IPS-20b (cell line): ENCODE data around the gene LRP1-AS.
"Not testable (repeated sequence)": the region's sequence is repeated elsewhere in the genome, so short reads cannot be mapped to it uniquely, and the experiment has no call there.

Source experiments
- H3K27ac ChIP-seq: one replicate; pipeline ENCODE4 v1.5.1; 2013; ENCODE audit warnings: low read length
- H3K27me3 ChIP-seq: 2 replicates; pipeline ENCODE4 v1.6.1; 2013; ENCODE audit warnings: mild to moderate bottlenecking, low read length, inconsistent platforms; ENCODE audit not compliant: insufficient read depth
- H3K36me3 ChIP-seq: 2 replicates; pipeline ENCODE4 v1.6.1; 2013; ENCODE audit warnings: low read depth, mild to moderate bottlenecking, inconsistent platforms, low read length, moderate library complexity; ENCODE audit not compliant: insufficient read depth
- H3K4me1 ChIP-seq: 2 replicates; pipeline ENCODE4 v1.6.1; 2013; ENCODE audit warnings: mild to moderate bottlenecking, control low read depth, inconsistent platforms, low read length, moderate library complexity; ENCODE audit not compliant: insufficient read depth
- H3K4me3 ChIP-seq: 2 replicates; pipeline ENCODE4 v1.5.1; 2013; ENCODE audit warnings: mild to moderate bottlenecking, low read length, inconsistent platforms
- H3K9ac ChIP-seq: 2 replicates; pipeline ENCODE4 v1.6.1; 2013; ENCODE audit warnings: low read depth, mild to moderate bottlenecking, inconsistent platforms, low read length, moderate library complexity
- H3K9me3 ChIP-seq: 2 replicates; pipeline ENCODE4 v1.6.1; 2013; ENCODE audit warnings: mild to moderate bottlenecking, low read depth, low read length, inconsistent platforms; ENCODE audit not compliant: insufficient read depth

Gene LRP1-AS

GRCh38 chr12:57124261-57124877 lies 23.1 kb downstream of the LRP1-AS start:
- Histone ChIP-seq H3K4me3 (no peak overlapping the region), H3K36me3 (no peaks in the 10 kb centered on the region), H3K9ac (no peak overlapping the region), H3K4me1 (no peaks in the 10 kb centered on the region), H3K9me3 (no peaks in the 10 kb centered on the region), H3K27me3 (peaks cover 7% of the 10 kb centered on the region; the same call in 1 of the 2 replicates), H3K27ac (no peak overlapping the region)

GRCh38 chr12:57123813-57124212 lies 23.6 kb downstream of the LRP1-AS start:
- Histone ChIP-seq H3K27me3 (peaks cover 7% of the 10 kb centered on the region; the same call in 1 of the 2 replicates), H3K4me1 (no peaks in the 10 kb centered on the region), H3K4me3 (no peak overlapping the region), H3K36me3 (no peaks in the 10 kb centered on the region), H3K27ac (no peak overlapping the region), H3K9me3 (no peaks in the 10 kb centered on the region), H3K9ac (no peak overlapping the region)

GRCh38 chr12:57120718-57121117 lies 26.7 kb downstream of the LRP1-AS start:
- H3K9me3 ChIP-seq, H3K36me3 ChIP-seq, H3K4me1 ChIP-seq, H3K27ac ChIP-seq, H3K4me3 ChIP-seq, H3K9ac ChIP-seq, H3K27me3 ChIP-seq: not testable (repeated sequence)

GRCh38 chr12:57119294-57120085 lies 27.9 kb downstream of the LRP1-AS start:
- Histone ChIP-seq H3K4me3 (no peak overlapping the region), H3K27ac (no peak overlapping the region)

GRCh38 chr12:57118711-57119271 lies 28.6 kb downstream of the LRP1-AS start:
- Histone ChIP-seq H3K36me3 (no peaks in the 10 kb centered on the region), H3K4me1 (no peaks in the 10 kb centered on the region), H3K27me3 (peaks cover 6% of the 10 kb centered on the region), H3K9me3 (no peaks in the 10 kb centered on the region), H3K9ac (no peak overlapping the region), H3K4me3 (no peak overlapping the region), H3K27ac (no peak overlapping the region)

More at GRCh38 chr12:57119294-57120085, 27.9 kb downstream of the LRP1-AS start:
- H3K4me1 ChIP-seq, result no peaks in the 10 kb centered on the region
- H3K9me3 ChIP-seq, result no peaks in the 10 kb centered on the region
- H3K36me3 ChIP-seq, result no peaks in the 10 kb centered on the region
- H3K27me3 ChIP-seq, result peaks cover 6% of the 10 kb centered on the region
- H3K9ac ChIP-seq, result no peak overlapping the region

GRCh38 chr12:57116580-57117281 lies 30.7 kb downstream of the LRP1-AS start:
- Histone ChIP-seq H3K27me3 (peaks cover 6% of the 10 kb centered on the region), H3K9ac (no peak overlapping the region), H3K4me1 (peaks cover 7% of the 10 kb centered on the region; the same call in 1 of the 2 replicates), H3K36me3 (no peaks in the 10 kb centered on the region), H3K27ac (no peak overlapping the region), H3K4me3 (no peak overlapping the region), H3K9me3 (no peaks in the 10 kb centered on the region)

GRCh38 chr12:57112492-57113294 lies 34.7 kb downstream of the LRP1-AS start:
- no peaks in the 10 kb centered on the region for H3K9me3 ChIP-seq
- H3K27ac ChIP-seq, result no peak overlapping the region
- peaks cover 24% of the 10 kb centered on the region; the same call in 1 of the 2 replicates for H3K4me1 ChIP-seq
- H3K9ac ChIP-seq, result 0 out of 2 replicates have a peak overlapping the region, but pooled peaks have one; percentile 38
- peaks cover 6% of the 10 kb centered on the region for H3K27me3 ChIP-seq
- H3K4me3 ChIP-seq, result peak overlapping the region; percentile 64; the same call in 1 of the 2 replicates
- peaks cover 4% of the 10 kb centered on the region; the same call in 1 of the 2 replicates for H3K36me3 ChIP-seq

GRCh38 chr12:57111031-57111734 lies 36.2 kb downstream of the LRP1-AS start, which contains the start of gene STAT6:
Gene STAT6 (minus strand): TSS chr12:57111362. CDS start chr12:57108278, 3,084 bp downstream.
- H3K27ac ChIP-seq, result peak within 1 kb of the TSS; percentile 41
- H3K9me3 ChIP-seq, result no peaks in the 10 kb centered on the region
- peaks cover 24% of the 10 kb centered on the region; the same call in 1 of the 2 replicates for H3K4me1 ChIP-seq
- H3K9ac ChIP-seq, result peak within 1 kb of the TSS; percentile 83; the same call in 1 of the 2 replicates
- peaks cover 15% of the 10 kb centered on the region; the same call in 1 of the 2 replicates for H3K36me3 ChIP-seq
- peak within 1 kb of the TSS; percentile 64 for H3K4me3 ChIP-seq
- H3K27me3 ChIP-seq, result peaks cover under 1% of the 10 kb centered on the region

- peaks cover 24% of the 10 kb centered on the region; the same call in 1 of the 2 replicates for H3K4me1 ChIP-seq
- H3K9me3 ChIP-seq, result no peaks in the 10 kb centered on the region
- peaks cover 16% of the 10 kb centered on the region; the same call in 1 of the 2 replicates for H3K36me3 ChIP-seq
- H3K27me3 ChIP-seq, result no peaks in the 10 kb centered on the region
- peak overlapping the region; percentile 64 for H3K4me3 ChIP-seq
- H3K27ac ChIP-seq, result peak overlapping the region; percentile 41
- peak overlapping the region; percentile 83; the same call in 1 of the 2 replicates for H3K9ac ChIP-seq
Observed at GRCh38 chr12:57110104-57111030, 37.1 kb downstream of the LRP1-AS start.
